GM12891 (cell line): ENCODE results near the gene CEP120.

Source experiments
- POLR2AphosphoS5 ChIP-seq: IDR thresholded peaks from 2 replicates; pipeline ENCODE4 v1.6.1; 2011; ENCODE audit warnings: low read depth, low read length, control low read depth
- TAF1 ChIP-seq: IDR thresholded peaks from 2 replicates; pipeline ENCODE4 v1.6.1; 2011; ENCODE audit warnings: low read depth, low read length, control low read depth

- TF ChIP-seq TAF1, result no peak
- no peak for TF ChIP-seq POLR2AphosphoS5
These were observed 29.2 kb upstream of the CEP120 start for GRCh38 chr5:123452401-123452800.
